Measurements from ENCODE around the gene PCSK5.

DNA sequence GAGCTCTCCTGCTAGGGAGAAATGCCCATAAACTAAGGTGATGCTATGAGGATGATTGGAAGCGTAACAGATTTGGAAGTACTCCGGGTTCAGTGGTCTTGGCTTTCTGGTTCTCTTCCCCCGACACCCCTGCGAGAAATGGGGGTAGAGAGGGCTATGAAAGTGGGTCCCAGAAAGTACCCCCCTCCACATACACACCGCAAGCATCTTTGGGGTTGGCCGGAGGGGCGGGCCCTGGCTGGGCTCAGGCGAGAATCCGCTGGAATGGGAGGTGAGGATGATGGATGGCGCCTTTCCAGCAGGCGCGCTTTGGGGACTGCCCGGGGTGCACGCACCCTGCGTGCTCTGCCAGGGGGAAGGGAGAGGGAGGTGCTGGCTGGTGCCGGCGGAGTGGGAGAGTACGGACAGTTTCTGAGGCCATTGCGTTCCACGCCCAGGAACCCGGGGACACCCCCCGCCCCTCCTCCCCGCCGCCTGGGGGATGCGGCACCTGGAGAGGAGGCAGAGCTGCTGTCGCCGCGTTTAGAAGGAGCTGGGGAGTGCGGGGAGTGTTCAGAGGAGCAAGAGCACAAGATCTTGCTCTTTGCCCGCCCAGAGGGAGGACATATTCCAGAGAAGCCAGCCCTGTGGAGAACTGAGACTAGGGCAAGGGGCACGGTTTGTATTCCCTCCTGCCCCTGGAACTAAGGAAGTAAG lies 1.9 kb downstream of the PCSK5 start:
- TF ChIP-seq, protein P1, sequence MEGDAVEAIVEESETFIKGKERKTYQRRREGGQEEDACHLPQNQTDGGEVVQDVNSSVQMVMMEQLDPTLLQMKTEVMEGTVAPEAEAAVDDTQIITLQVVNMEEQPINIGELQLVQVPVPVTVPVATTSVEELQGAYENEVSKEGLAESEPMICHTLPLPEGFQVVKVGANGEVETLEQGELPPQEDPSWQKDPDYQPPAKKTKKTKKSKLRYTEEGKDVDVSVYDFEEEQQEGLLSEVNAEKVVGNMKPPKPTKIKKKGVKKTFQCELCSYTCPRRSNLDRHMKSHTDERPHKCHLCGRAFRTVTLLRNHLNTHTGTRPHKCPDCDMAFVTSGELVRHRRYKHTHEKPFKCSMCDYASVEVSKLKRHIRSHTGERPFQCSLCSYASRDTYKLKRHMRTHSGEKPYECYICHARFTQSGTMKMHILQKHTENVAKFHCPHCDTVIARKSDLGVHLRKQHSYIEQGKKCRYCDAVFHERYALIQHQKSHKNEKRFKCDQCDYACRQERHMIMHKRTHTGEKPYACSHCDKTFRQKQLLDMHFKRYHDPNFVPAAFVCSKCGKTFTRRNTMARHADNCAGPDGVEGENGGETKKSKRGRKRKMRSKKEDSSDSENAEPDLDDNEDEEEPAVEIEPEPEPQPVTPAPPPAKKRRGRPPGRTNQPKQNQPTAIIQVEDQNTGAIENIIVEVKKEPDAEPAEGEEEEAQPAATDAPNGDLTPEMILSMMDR (IDR thresholded peaks at IDR 0.05) = no peak
- no peak for TF ChIP-seq POLR2A (IDR thresholded peaks at IDR 0.05)
